ENCODE results near the gene FGF11. TPM values are rescaled to one million over a fixed set of nuclear protein-coding genes. Genes with fewer than 3 reads are reported as not detected.
"Not testable (repeated sequence)": the region's sequence is repeated elsewhere in the genome, so short reads cannot be mapped to it uniquely, and the experiment has no call there.

The FGF11 gene
- total and polyA plus RNA-seq, 5 donors from 2014 or later: 0.07 to 3.3 (median 0.22) TPM; not detected in 1

DNA sequence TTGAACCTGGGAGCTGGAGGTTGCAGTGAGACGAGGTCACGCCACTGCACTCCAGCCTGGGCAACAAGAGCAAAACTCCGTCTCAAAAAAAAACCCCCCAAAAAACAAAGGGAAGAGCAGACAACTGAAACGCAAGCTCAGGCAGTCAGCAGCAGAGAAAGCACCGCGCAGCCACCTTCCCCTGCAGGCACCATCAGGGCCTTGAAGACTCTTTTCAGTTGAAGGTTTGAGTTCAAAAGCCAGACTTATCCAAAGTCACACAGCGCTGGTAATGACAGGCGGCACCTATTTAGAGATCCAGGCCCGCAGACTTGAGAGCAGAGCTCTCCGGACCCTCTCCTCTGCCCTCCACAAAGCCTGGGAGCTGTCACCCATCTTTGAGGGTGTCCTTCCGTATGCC lies 29.0 kb downstream of the FGF11 start:
- Mint-ChIP-seq H3K27ac (no peak overlapping the region), H3K4me3 (no peak overlapping the region), H3K36me3 (peaks cover 8% of the 10 kb centered on the region), H3K9me3 (no peaks in the 10 kb centered on the region), H3K4me1 (peaks cover 0 to 37% (median 11%) of the 10 kb centered on the region in 4 donors), H3K27me3 (peaks cover 4% of the 10 kb centered on the region)
- peaks cover 33% of the 10 kb centered on the region for H3K36me3 ChIP-seq (ENCODE audit: control insufficient read depth, insufficient read depth, low read length)
- H3K27ac ChIP-seq (ENCODE audit: insufficient read depth, low read length, poor library complexity, severe bottlenecking): no peak overlapping the region
- no peaks in the 10 kb centered on the region for H3K9me3 ChIP-seq (ENCODE audit: control insufficient read depth in 2 of 2, low read length in 2 of 2)
- ATAC-seq (ENCODE audit: low read depth in 2 of 2) (no peak), DNase-seq (no peak)
- H3K27me3 ChIP-seq (ENCODE audit: control insufficient read depth, insufficient read depth, low read length): no peaks in the 10 kb centered on the region
- no peak overlapping the region for H3K4me3 ChIP-seq (ENCODE audit: low read depth, low read length)
- no peaks in the 10 kb centered on the region for H3K4me1 ChIP-seq (ENCODE audit: control insufficient read depth, insufficient read depth, low read length, poor library complexity, severe bottlenecking)

DNA sequence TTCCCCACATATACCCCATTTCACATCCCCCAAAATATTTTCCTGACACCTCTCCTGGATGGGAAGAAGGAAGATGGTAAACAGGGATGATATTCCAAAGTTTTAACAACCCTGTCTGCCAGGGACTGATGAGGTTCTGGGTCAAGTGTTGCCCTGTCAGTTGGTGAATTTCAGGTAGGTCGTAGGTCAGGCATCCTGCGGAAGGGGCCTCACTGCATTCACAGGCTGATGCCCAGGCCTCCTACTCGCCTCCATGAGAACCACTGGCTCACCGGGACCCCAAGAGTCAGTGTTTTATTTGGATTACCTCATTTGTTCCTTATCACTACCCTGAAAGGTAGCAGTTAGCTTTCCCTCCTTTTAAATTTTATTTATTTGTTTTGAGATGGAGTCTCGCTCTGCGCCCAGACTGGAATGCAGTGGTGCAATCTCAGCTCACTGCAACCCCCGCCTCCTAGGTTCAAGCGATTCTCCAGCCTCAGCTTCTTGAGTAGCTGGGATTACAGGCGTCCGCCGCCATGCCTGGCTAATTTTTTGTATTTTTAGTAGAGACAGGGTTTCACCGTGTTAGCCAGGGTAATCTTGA lies 29.6 kb downstream of the FGF11 start:
- H3K9me3 ChIP-seq (ENCODE audit: control insufficient read depth in 2 of 2, low read length in 2 of 2): no peaks in the 10 kb centered on the region
- no peak overlapping the region for H3K4me3 ChIP-seq (ENCODE audit: low read depth, low read length)
- no peaks in the 10 kb centered on the region for H3K4me1 ChIP-seq (ENCODE audit: control insufficient read depth, insufficient read depth, low read length, poor library complexity, severe bottlenecking)
- H3K27ac ChIP-seq (ENCODE audit: insufficient read depth, low read length, poor library complexity, severe bottlenecking): no peak overlapping the region
- H3K4me1 Mint-ChIP-seq: peaks cover 0 to 42% (median 11%) of the 10 kb centered on the region in 4 donors
- peaks cover 8% of the 10 kb centered on the region for H3K36me3 Mint-ChIP-seq
- no peaks in the 10 kb centered on the region for H3K27me3 ChIP-seq (ENCODE audit: control insufficient read depth, insufficient read depth, low read length)
- H3K27me3 Mint-ChIP-seq: peaks cover 4% of the 10 kb centered on the region
- DNase-seq (no peak), ATAC-seq (ENCODE audit: low read depth in 2 of 2) (no peak)
- H3K27ac Mint-ChIP-seq: no peak overlapping the region
- no peaks in the 10 kb centered on the region for H3K9me3 Mint-ChIP-seq
- peaks cover 29% of the 10 kb centered on the region for H3K36me3 ChIP-seq (ENCODE audit: control insufficient read depth, insufficient read depth, low read length)
- H3K4me3 Mint-ChIP-seq: no peak overlapping the region

DNA sequence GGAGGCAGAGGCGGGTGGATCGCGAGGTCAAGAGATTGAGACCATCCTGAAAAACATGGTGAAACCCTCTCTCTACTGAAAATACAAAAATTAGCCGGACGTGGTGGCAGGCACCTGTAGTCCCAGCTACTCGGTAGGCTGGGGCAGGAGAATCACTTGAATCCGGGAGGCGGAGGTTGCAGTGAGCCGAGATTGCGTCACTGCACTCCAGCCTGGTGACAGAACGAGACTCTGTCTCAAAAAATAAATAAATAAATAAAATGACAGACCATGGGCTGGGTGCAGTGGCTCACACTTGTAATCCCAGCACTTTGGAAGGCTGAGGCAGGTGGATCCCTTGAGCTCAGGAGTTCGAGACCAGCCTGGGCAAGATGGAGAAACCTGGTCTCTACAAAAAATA lies 30.5 kb downstream of the FGF11 start:
- ATAC-seq (ENCODE audit: low read depth in 2 of 2); H3K4me1 ChIP-seq (ENCODE audit: control insufficient read depth, insufficient read depth, low read length, poor library complexity, severe bottlenecking); H3K4me3 ChIP-seq (ENCODE audit: low read depth, low read length); DNase-seq; H3K36me3 Mint-ChIP-seq; H3K9me3 Mint-ChIP-seq; H3K27me3 Mint-ChIP-seq; H3K27ac Mint-ChIP-seq; H3K9me3 ChIP-seq (ENCODE audit: control insufficient read depth in 2 of 2, low read length in 2 of 2); H3K27me3 ChIP-seq (ENCODE audit: control insufficient read depth, insufficient read depth, low read length); H3K27ac ChIP-seq (ENCODE audit: insufficient read depth, low read length, poor library complexity, severe bottlenecking); H3K4me3 Mint-ChIP-seq: not testable (repeated sequence)
- H3K36me3 ChIP-seq (ENCODE audit: control insufficient read depth, insufficient read depth, low read length): peaks cover 27% of the 10 kb centered on the region
- peaks cover 0 to 47% (median 11%) of the 10 kb centered on the region in 4 donors for H3K4me1 Mint-ChIP-seq

DNA sequence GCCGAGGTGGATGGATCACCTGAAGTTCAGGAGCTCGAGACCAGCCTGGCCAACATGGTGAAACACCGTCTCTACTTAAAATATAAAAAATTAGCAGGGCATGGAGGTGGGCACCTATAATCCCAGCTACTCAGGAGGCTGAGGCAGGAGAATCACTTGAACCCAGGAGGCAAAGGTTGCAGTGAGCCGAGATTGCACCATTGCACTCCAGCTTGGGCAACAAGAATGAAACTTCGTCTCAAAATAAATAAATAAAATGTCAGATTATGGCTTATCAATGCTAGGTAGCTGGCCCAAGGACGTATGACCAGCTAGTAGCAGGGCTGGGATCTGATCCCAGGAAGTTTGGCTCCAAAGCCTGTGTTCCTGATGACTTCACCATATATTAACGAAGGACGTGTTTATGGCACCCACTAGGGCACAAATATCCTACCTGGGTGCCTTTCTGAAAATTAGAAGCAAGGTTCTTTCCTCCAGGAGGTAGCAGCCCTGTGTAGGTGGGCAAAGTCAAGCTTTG lies 31.2 kb downstream of the FGF11 start:
- not testable (repeated sequence) for H3K4me3 ChIP-seq (ENCODE audit: low read depth, low read length); H3K36me3 Mint-ChIP-seq; H3K27ac Mint-ChIP-seq; H3K27me3 ChIP-seq (ENCODE audit: control insufficient read depth, insufficient read depth, low read length); DNase-seq; H3K9me3 Mint-ChIP-seq; ATAC-seq (ENCODE audit: low read depth in 2 of 2); H3K9me3 ChIP-seq (ENCODE audit: control insufficient read depth in 2 of 2, low read length in 2 of 2); H3K27ac ChIP-seq (ENCODE audit: insufficient read depth, low read length, poor library complexity, severe bottlenecking); H3K4me1 ChIP-seq (ENCODE audit: control insufficient read depth, insufficient read depth, low read length, poor library complexity, severe bottlenecking); H3K27me3 Mint-ChIP-seq; H3K4me3 Mint-ChIP-seq
- H3K36me3 ChIP-seq (ENCODE audit: control insufficient read depth, insufficient read depth, low read length): peaks cover 24% of the 10 kb centered on the region
- peaks cover 0 to 51% (median 13%) of the 10 kb centered on the region in 4 donors for H3K4me1 Mint-ChIP-seq

DNA sequence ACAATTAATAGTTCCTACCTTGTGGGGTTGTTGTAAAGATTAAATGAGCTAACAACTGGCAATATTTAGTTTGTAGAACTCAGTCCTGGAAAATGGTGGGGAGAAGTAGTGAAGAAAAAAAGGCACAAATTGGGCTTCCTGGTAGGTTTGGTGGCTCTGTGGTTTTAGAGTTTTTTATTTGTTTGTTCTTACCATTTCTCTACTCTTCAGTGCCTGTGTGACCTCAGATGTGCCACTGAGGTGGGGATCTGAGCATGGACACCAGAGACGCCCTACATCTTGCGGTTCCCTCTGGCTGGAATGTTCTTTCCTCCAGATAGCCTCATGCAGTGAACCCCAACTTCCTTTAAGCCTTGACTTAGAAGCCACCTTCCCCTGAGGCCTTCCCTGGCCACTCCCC lies 32.4 kb downstream of the FGF11 start:
- no peak for ATAC-seq (ENCODE audit: low read depth in 2 of 2)

DNA sequence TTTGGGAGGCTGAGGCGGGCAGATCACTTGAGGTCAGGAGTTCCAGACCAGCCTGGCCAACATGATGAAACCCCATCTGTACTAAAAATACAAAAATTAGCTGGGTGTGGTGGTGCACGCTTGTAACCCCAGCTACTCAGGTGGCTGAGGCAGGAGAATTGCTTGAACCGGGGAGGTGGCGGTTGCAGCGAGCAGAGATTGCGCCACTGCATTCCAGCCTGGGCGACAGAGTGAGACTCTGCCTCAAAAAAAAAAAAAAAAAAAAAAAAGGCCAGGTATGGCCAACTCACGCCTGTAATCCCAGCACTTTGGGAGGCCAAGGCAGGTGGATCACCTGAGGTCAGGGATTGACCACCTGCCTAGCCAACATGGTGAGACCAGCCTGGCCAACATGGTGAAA lies 35.5 kb downstream of the FGF11 start:
- Mint-ChIP-seq H3K27ac (peak overlapping the region in 1 of 3 donors; percentile 14), H3K4me1 (peaks cover 6 to 69% (median 39%) of the 10 kb centered on the region in 4 donors)
- H3K27me3 ChIP-seq (ENCODE audit: control insufficient read depth, insufficient read depth, low read length); H3K36me3 Mint-ChIP-seq; H3K36me3 ChIP-seq (ENCODE audit: control insufficient read depth, insufficient read depth, low read length); H3K27me3 Mint-ChIP-seq; DNase-seq; ATAC-seq (ENCODE audit: low read depth in 2 of 2); H3K4me3 ChIP-seq (ENCODE audit: low read depth, low read length); H3K9me3 ChIP-seq (ENCODE audit: control insufficient read depth in 2 of 2, low read length in 2 of 2); H3K4me3 Mint-ChIP-seq; H3K27ac ChIP-seq (ENCODE audit: insufficient read depth, low read length, poor library complexity, severe bottlenecking); H3K9me3 Mint-ChIP-seq: not testable (repeated sequence)
- H3K4me1 ChIP-seq (ENCODE audit: control insufficient read depth, insufficient read depth, low read length, poor library complexity, severe bottlenecking): peaks cover 23% of the 10 kb centered on the region

More for the DNA sequence above, 32.4 kb downstream of the FGF11 start:
- H3K27ac ChIP-seq (ENCODE audit: insufficient read depth, low read length, poor library complexity, severe bottlenecking): no peak overlapping the region
- Mint-ChIP-seq H3K4me1 (peaks cover 0 to 59% (median 24%) of the 10 kb centered on the region in 4 donors), H3K4me3 (peak overlapping the region in 3 of 4 donors; percentile 12 to 54 (median 21)), H3K9me3 (no peaks in the 10 kb centered on the region), H3K36me3 (peaks cover 7% of the 10 kb centered on the region), H3K27ac (peak overlapping the region in 2 of 3 donors; percentile 31 to 61), H3K27me3 (peaks cover 4% of the 10 kb centered on the region)
- peaks cover 14% of the 10 kb centered on the region for H3K36me3 ChIP-seq (ENCODE audit: control insufficient read depth, insufficient read depth, low read length)
- no peaks in the 10 kb centered on the region for H3K9me3 ChIP-seq (ENCODE audit: control insufficient read depth in 2 of 2, low read length in 2 of 2)
- H3K4me1 ChIP-seq (ENCODE audit: control insufficient read depth, insufficient read depth, low read length, poor library complexity, severe bottlenecking): peaks cover 1% of the 10 kb centered on the region
- no peak overlapping the region for H3K4me3 ChIP-seq (ENCODE audit: low read depth, low read length)
- no peak for DNase-seq
- no peaks in the 10 kb centered on the region for H3K27me3 ChIP-seq (ENCODE audit: control insufficient read depth, insufficient read depth, low read length)

DNA sequence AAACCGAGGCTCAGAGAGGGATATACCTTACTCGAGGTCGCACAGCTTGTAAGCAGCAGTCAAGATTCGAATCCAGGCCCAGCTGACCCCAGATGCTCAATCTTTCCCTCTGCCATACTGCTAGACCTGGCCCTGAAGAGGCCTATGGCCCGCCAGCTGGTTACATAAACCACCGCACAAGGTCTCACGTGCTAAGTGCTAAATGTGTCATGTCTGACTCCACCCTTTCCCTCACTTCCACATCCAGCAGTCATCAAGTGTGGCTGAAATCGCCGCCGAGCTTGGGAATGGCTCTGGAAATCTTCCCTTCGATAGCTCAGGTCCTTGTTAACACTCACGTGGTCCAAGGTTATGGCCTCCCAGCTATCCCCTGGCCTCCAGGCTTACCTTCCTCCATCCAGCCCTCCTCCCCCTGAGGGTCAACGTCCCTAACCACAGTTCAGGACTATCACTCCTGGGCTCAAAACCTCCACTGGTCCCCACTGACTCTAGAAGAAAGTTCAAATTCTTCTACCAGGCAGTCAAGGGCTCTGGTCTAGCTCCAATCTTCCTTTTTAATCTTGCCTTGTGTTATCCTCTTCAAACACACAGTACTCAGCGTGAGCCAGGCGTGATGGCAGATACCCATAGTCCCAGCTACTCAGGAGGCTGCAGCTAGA lies 36.6 kb downstream of the FGF11 start:
- no peak for DNase-seq
- Histone ChIP-seq H3K4me1 (ENCODE audit: control insufficient read depth, insufficient read depth, low read length, poor library complexity, severe bottlenecking) (peaks cover 31% of the 10 kb centered on the region), H3K4me3 (ENCODE audit: low read depth, low read length) (no peak overlapping the region), H3K36me3 (ENCODE audit: control insufficient read depth, insufficient read depth, low read length) (no peaks in the 10 kb centered on the region), H3K27ac (ENCODE audit: insufficient read depth, low read length, poor library complexity, severe bottlenecking) (no peak overlapping the region), H3K9me3 (ENCODE audit: control insufficient read depth in 2 of 2, low read length in 2 of 2) (no peaks in the 10 kb centered on the region), H3K27me3 (ENCODE audit: control insufficient read depth, insufficient read depth, low read length) (no peaks in the 10 kb centered on the region)
- H3K27ac Mint-ChIP-seq: peak overlapping the region; percentile 0 to 60 (median 57)
- peaks cover 6 to 74% (median 43%) of the 10 kb centered on the region in 4 donors for H3K4me1 Mint-ChIP-seq
- peak overlapping the region in 3 of 4 donors; percentile 93 to 97 (median 96) for H3K4me3 Mint-ChIP-seq
- H3K27me3 Mint-ChIP-seq: peaks cover 4% of the 10 kb centered on the region
- ATAC-seq (ENCODE audit: low read depth in 2 of 2): no peak
- H3K36me3 Mint-ChIP-seq: peaks cover 5% of the 10 kb centered on the region
- H3K9me3 Mint-ChIP-seq: no peaks in the 10 kb centered on the region
